CD4-positive, alpha-beta T cell treated with Interleukin-4 for 4 hours (primary cell): ENCODE results near the gene FNDC10.
A peak's percentile ranks its signal among the peaks of the same experiment; 100 is the strongest.
"Not testable (repeated sequence)": the region's sequence is repeated elsewhere in the genome, so short reads cannot be mapped to it uniquely, and the experiment has no call there.

Source experiments
- DNase-seq: peaks from one replicate; pipeline ENCODE4 v3.0.0-alpha.2; 2020

Gene FNDC10

GRCh38 chr1:1597275-1597930 lies 2.5 kb downstream of the FNDC10 start:
- DNase-seq = no peak

GRCh38 chr1:1596493-1597274 lies 3.3 kb downstream of the FNDC10 start:
- no peak for DNase-seq

- not testable (repeated sequence) for DNase-seq
These were observed 4.6 kb downstream of the FNDC10 start for GRCh38 chr1:1595341-1595740.

GRCh38 chr1:1594602-1595260 lies 5.2 kb downstream of the FNDC10 start:
- DNase-seq = no peak

GRCh38 chr1:1593834-1594601 lies 5.9 kb downstream of the FNDC10 start:
- DNase-seq = no peak

GRCh38 chr1:1591452-1591851 lies 8.5 kb downstream of the FNDC10 start:
- no peak for DNase-seq

- DNase-seq = no peak
These were observed 16.5 kb downstream of the FNDC10 start for GRCh38 chr1:1583347-1584010.

GRCh38 chr1:1582585-1583346 lies 17.2 kb downstream of the FNDC10 start:
- no peak for DNase-seq

GRCh38 chr1:1578371-1578940 lies 21.5 kb downstream of the FNDC10 start:
- no peak for DNase-seq

- no peak for DNase-seq
These were observed 22.4 kb downstream of the FNDC10 start for GRCh38 chr1:1577367-1578011.

- DNase-seq = peak; percentile 89
These were observed 25.0 kb downstream of the FNDC10 start, which contains the start of gene SSU72 for GRCh38 chr1:1574721-1575537. TSS of gene SSU72 (minus strand) at chr1:1574863. CDS start at chr1:1574557, 306 bp downstream.

- DNase-seq = peak; percentile 51
These were observed 25.9 kb downstream of the FNDC10 start for GRCh38 chr1:1573843-1574720.

GRCh38 chr1:1569341-1569740 lies 30.6 kb downstream of the FNDC10 start:
- no peak for DNase-seq

- no peak for DNase-seq
These were observed 32.0 kb downstream of the FNDC10 start for GRCh38 chr1:1567891-1568291.

GRCh38 chr1:1567152-1567875 lies 32.6 kb downstream of the FNDC10 start:
- DNase-seq = no peak

GRCh38 chr1:1565340-1565739 lies 34.6 kb downstream of the FNDC10 start:
- no peak for DNase-seq

GRCh38 chr1:1564268-1564667 lies 35.7 kb downstream of the FNDC10 start:
- no peak for DNase-seq

GRCh38 chr1:1563688-1564087 lies 36.2 kb downstream of the FNDC10 start:
- DNase-seq = no peak
